ENCODE measurements around the gene LRP8. TPM values are rescaled to one million over a fixed set of nuclear protein-coding genes. Genes with fewer than 3 reads are reported as not detected.

Gene LRP8
- polyA plus RNA-seq, 2 of the 4 experiments (the other 2 are of a cell fraction): 32.6 to 46.1 TPM

GRCh38 chr1:53326088-53326597 is 1.7 kb downstream of the LRP8 start (continued):
- TF ChIP-seq RFX5 (IDR thresholded peaks at IDR 0.05): no peak
- no peak for TF ChIP-seq FOSB (CRISPR knock-in tag; IDR thresholded peaks at IDR 0.05)
- no peak for TF ChIP-seq RARB (CRISPR knock-in tag; IDR thresholded peaks at IDR 0.05)
- no peak for TF ChIP-seq SMC3 (IDR thresholded peaks at IDR 0.05)
- TF ChIP-seq MAZ (IDR thresholded peaks at IDR 0.05; ENCODE audit: borderline replicate concordance, low read depth, low read length): 0 out of 2 replicates have a peak, but pooled peaks have one; percentile 12
- TF ChIP-seq KDM1A (IDR thresholded peaks at IDR 0.05; ENCODE audit: low read depth): no peak
- TF ChIP-seq PBX3 (IDR thresholded peaks at IDR 0.05): 0 out of 2 replicates have a peak, but pooled peaks have one; percentile 17
- TF ChIP-seq MAFK (IDR thresholded peaks at IDR 0.05; ENCODE audit: partially characterized antibody): peak; percentile 98
- TF ChIP-seq ATOH8 (CRISPR knock-in tag; IDR thresholded peaks at IDR 0.05; ENCODE audit: low read depth): no peak
- TF ChIP-seq ZFP36 (IDR thresholded peaks at IDR 0.05; ENCODE audit: borderline replicate concordance, partially characterized antibody): no peak
- no peak for TF ChIP-seq SREBF2 (IDR thresholded peaks at IDR 0.05)
- no peak for TF ChIP-seq NR3C1 (IDR thresholded peaks at IDR 0.05)
- no peak for TF ChIP-seq CHD4 (IDR thresholded peaks at IDR 0.05; ENCODE audit: borderline replicate concordance)
- TF ChIP-seq REST (IDR thresholded peaks at IDR 0.05): no peak
- no peak for TF ChIP-seq TP53 (CRISPR knock-in tag; IDR thresholded peaks at IDR 0.05)
- peak; percentile 56; the same call in 1 of the 2 replicates for TF ChIP-seq MYC (IDR thresholded peaks at IDR 0.05; ENCODE audit: borderline replicate concordance, low read length)
- TF ChIP-seq CTCF (IDR thresholded peaks at IDR 0.05): no peak
- TF ChIP-seq ZSCAN20 (CRISPR knock-in tag; IDR thresholded peaks at IDR 0.05): no peak

GRCh38 chr1:53325326-53326087 is 2.4 kb downstream of the LRP8 start:
- DNase-seq (ENCODE audit: low read depth in 1 of 2, low spot score in 1 of 2) (no peak), FAIRE-seq (no peak), ATAC-seq (no peak; a peak in 1 of 6 replicates)
- ChIA-PET CTCF (interaction anchor here (0.6 to 1.7 kb wide), 3 partner anchors 18 to 1408 kb away, joined by 3 to 6 read pairs (median 3); no protein-coding TSS in a partner anchor), POLR2A (interaction anchor here (0.9 kb wide), 1 partner anchor 68 kb away, joined by 3 read pairs; no protein-coding TSS in a partner anchor)
- peaks cover 19% of the 10 kb centered on the region for H3K4me1 ChIP-seq
- no peaks in the 10 kb centered on the region for H3K9me3 ChIP-seq
- H3K27ac ChIP-seq: peak overlapping the region; percentile 95 to 99
- peak overlapping the region; percentile 97 for H3K4me2 ChIP-seq
- H3K4me3 ChIP-seq: peak overlapping the region; percentile 100
- 9% methylated on average over 15 of the region's 26 CpGs for WGBS (ENCODE audit: missing lambda C conversion rate)
- TF ChIP-seq HOXB13 (CRISPR knock-in tag; IDR thresholded peaks at IDR 0.05; ENCODE audit: low read depth) (peak; percentile 60; the same call in 1 of the 2 replicates), PHF8 (IDR thresholded peaks at IDR 0.05; ENCODE audit: borderline replicate concordance, low read depth) (no peak), EHF (CRISPR knock-in tag; IDR thresholded peaks at IDR 0.05) (peak; percentile 85; the same call in 1 of the 2 replicates), HOXB5 (CRISPR knock-in tag; IDR thresholded peaks at IDR 0.05) (peak; percentile 79; the same call in 1 of the 2 replicates), ATOH8 (CRISPR knock-in tag; IDR thresholded peaks at IDR 0.05; ENCODE audit: low read depth) (peak; percentile 87), POLR2A (IDR thresholded peaks at IDR 0.05; ENCODE audit: low read length) (peak; percentile 16), FOSB (CRISPR knock-in tag; IDR thresholded peaks at IDR 0.05) (peak; percentile 53; the same call in 1 of the 2 replicates), HDAC2 (IDR thresholded peaks at IDR 0.05) (no peak)
